ENCODE data around the gene CPNE2.
A peak's percentile ranks its signal among the peaks of the same experiment; 100 is the strongest.

CPNE2 gene

GRCh38 chr16:57155702-57156350 is 63.4 kb downstream of the CPNE2 start:
- in situ Hi-C loops (cut with MboI; ENCODE audit: low sequenced_read_pairs), result no loop called here

GRCh38 chr16:57156351-57156703 is 63.9 kb downstream of the CPNE2 start:
- in situ Hi-C loops (cut with MboI; ENCODE audit: low sequenced_read_pairs), result no loop called here
- no peak overlapping the region for H3K4me3 ChIP-seq
- no peaks in the 10 kb centered on the region for H3K9me3 ChIP-seq
- no peaks in the 10 kb centered on the region for H3K27me3 ChIP-seq (ENCODE audit: low read depth)
- H3K36me3 ChIP-seq (replicated peaks), result peaks cover 69% of the 10 kb centered on the region
- DNase-seq (ENCODE audit: low spot score in 2 of 2), result no peak
- H3K4me1 ChIP-seq, result no peaks in the 10 kb centered on the region

More at GRCh38 chr16:57155702-57156350, 63.4 kb downstream of the CPNE2 start:
- Histone ChIP-seq H3K9me3 (no peaks in the 10 kb centered on the region), H3K4me1 (no peaks in the 10 kb centered on the region), H3K27me3 (ENCODE audit: low read depth) (no peaks in the 10 kb centered on the region), H3K36me3 (replicated peaks) (peaks cover 65% of the 10 kb centered on the region), H3K4me3 (no peak overlapping the region)
- no peak for DNase-seq (ENCODE audit: low spot score in 2 of 2)

GRCh38 chr16:57157533-57157932 is 65.2 kb downstream of the CPNE2 start:
- peaks cover 67% of the 10 kb centered on the region for H3K36me3 ChIP-seq (replicated peaks)
- in situ Hi-C loops (cut with MboI; ENCODE audit: low sequenced_read_pairs), result no loop called here
- H3K27me3 ChIP-seq (ENCODE audit: low read depth), result no peaks in the 10 kb centered on the region

GRCh38 chr16:57159447-57159846 is 67.1 kb downstream of the CPNE2 start:
- H3K4me1 ChIP-seq, result no peaks in the 10 kb centered on the region
- no peaks in the 10 kb centered on the region for H3K27me3 ChIP-seq (ENCODE audit: low read depth)
- in situ Hi-C loops (cut with MboI; ENCODE audit: low sequenced_read_pairs), result no loop called here
- H3K4me3 ChIP-seq, result no peak overlapping the region
- no peak for DNase-seq (ENCODE audit: low spot score in 2 of 2)
- peaks cover 70% of the 10 kb centered on the region for H3K36me3 ChIP-seq (replicated peaks)
- H3K9me3 ChIP-seq, result no peaks in the 10 kb centered on the region

More at GRCh38 chr16:57157533-57157932, 65.2 kb downstream of the CPNE2 start:
- Histone ChIP-seq H3K9me3 (no peaks in the 10 kb centered on the region), H3K4me1 (no peaks in the 10 kb centered on the region), H3K4me3 (no peak overlapping the region)
- no peak for DNase-seq (ENCODE audit: low spot score in 2 of 2)

- no peaks in the 10 kb centered on the region for H3K9me3 ChIP-seq
- in situ Hi-C loops (cut with MboI; ENCODE audit: low sequenced_read_pairs), result no loop called here
- H3K36me3 ChIP-seq (replicated peaks), result peaks cover 65% of the 10 kb centered on the region
- H3K4me3 ChIP-seq, result no peak overlapping the region
- DNase-seq (ENCODE audit: low spot score in 2 of 2), result no peak
- no peaks in the 10 kb centered on the region for H3K27me3 ChIP-seq (ENCODE audit: low read depth)
- H3K4me1 ChIP-seq, result no peaks in the 10 kb centered on the region
These were observed 71.5 kb downstream of the CPNE2 start for GRCh38 chr16:57163842-57164241.

- in situ Hi-C loops (cut with MboI; ENCODE audit: low sequenced_read_pairs), result no loop called here
- Histone ChIP-seq H3K9me3 (no peaks in the 10 kb centered on the region), H3K4me3 (no peak overlapping the region), H3K27me3 (ENCODE audit: low read depth) (no peaks in the 10 kb centered on the region), H3K36me3 (replicated peaks) (peaks cover 70% of the 10 kb centered on the region), H3K4me1 (no peaks in the 10 kb centered on the region)
- DNase-seq (ENCODE audit: low spot score in 2 of 2), result no peak
These were observed 73.1 kb downstream of the CPNE2 start for GRCh38 chr16:57165483-57165882.

GRCh38 chr16:57165938-57166337 is 73.6 kb downstream of the CPNE2 start:
- Histone ChIP-seq H3K36me3 (replicated peaks) (peaks cover 69% of the 10 kb centered on the region), H3K27me3 (ENCODE audit: low read depth) (no peaks in the 10 kb centered on the region), H3K4me3 (no peak overlapping the region), H3K4me1 (no peaks in the 10 kb centered on the region), H3K9me3 (no peaks in the 10 kb centered on the region)
- no peak for DNase-seq (ENCODE audit: low spot score in 2 of 2)
- in situ Hi-C loops (cut with MboI; ENCODE audit: low sequenced_read_pairs), result no loop called here

- Histone ChIP-seq H3K4me3 (no peak overlapping the region), H3K27me3 (ENCODE audit: low read depth) (no peaks in the 10 kb centered on the region), H3K9me3 (no peaks in the 10 kb centered on the region), H3K4me1 (no peaks in the 10 kb centered on the region), H3K36me3 (replicated peaks) (peaks cover 72% of the 10 kb centered on the region)
- no peak for DNase-seq (ENCODE audit: low spot score in 2 of 2)
- in situ Hi-C loops (cut with MboI; ENCODE audit: low sequenced_read_pairs), result no loop called here
These were observed 74.1 kb downstream of the CPNE2 start for GRCh38 chr16:57166451-57166850.

GRCh38 chr16:57166951-57167350 is 74.6 kb downstream of the CPNE2 start:
- in situ Hi-C loops (cut with MboI; ENCODE audit: low sequenced_read_pairs), result no loop called here

GRCh38 chr16:57167538-57167937 is 75.2 kb downstream of the CPNE2 start:
- Histone ChIP-seq H3K27me3 (ENCODE audit: low read depth) (no peaks in the 10 kb centered on the region), H3K4me3 (no peak overlapping the region), H3K4me1 (no peaks in the 10 kb centered on the region), H3K9me3 (no peaks in the 10 kb centered on the region), H3K36me3 (replicated peaks) (peaks cover 76% of the 10 kb centered on the region)
- in situ Hi-C loops (cut with MboI; ENCODE audit: low sequenced_read_pairs), result no loop called here
- no peak for DNase-seq (ENCODE audit: low spot score in 2 of 2)

More at GRCh38 chr16:57166951-57167350, 74.6 kb downstream of the CPNE2 start:
- DNase-seq (ENCODE audit: low spot score in 2 of 2), result no peak
- no peak overlapping the region for H3K4me3 ChIP-seq
- H3K4me1 ChIP-seq, result no peaks in the 10 kb centered on the region
- no peaks in the 10 kb centered on the region for H3K9me3 ChIP-seq
- peaks cover 75% of the 10 kb centered on the region for H3K36me3 ChIP-seq (replicated peaks)
- no peaks in the 10 kb centered on the region for H3K27me3 ChIP-seq (ENCODE audit: low read depth)

GRCh38 chr16:57167953-57168352 is 75.6 kb downstream of the CPNE2 start:
- Histone ChIP-seq H3K27me3 (ENCODE audit: low read depth) (no peaks in the 10 kb centered on the region), H3K36me3 (replicated peaks) (peaks cover 76% of the 10 kb centered on the region), H3K4me1 (no peaks in the 10 kb centered on the region), H3K4me3 (no peak overlapping the region), H3K9me3 (no peaks in the 10 kb centered on the region)
- peak in 1 of 2 experiments; percentile 36 for DNase-seq (ENCODE audit: low spot score in 2 of 2)
- in situ Hi-C loops (cut with MboI; ENCODE audit: low sequenced_read_pairs), result no loop called here

GRCh38 chr16:57169327-57169726 is 76.9 kb downstream of the CPNE2 start:
- no peaks in the 10 kb centered on the region for H3K27me3 ChIP-seq (ENCODE audit: low read depth)
- H3K4me3 ChIP-seq, result no peak overlapping the region
- H3K9me3 ChIP-seq, result no peaks in the 10 kb centered on the region
- peaks cover 70% of the 10 kb centered on the region for H3K36me3 ChIP-seq (replicated peaks)
- no peak for DNase-seq (ENCODE audit: low spot score in 2 of 2)
- in situ Hi-C loops (cut with MboI; ENCODE audit: low sequenced_read_pairs), result no loop called here
- no peaks in the 10 kb centered on the region for H3K4me1 ChIP-seq

GRCh38 chr16:57172721-57173290 is 80.4 kb downstream of the CPNE2 start:
- Histone ChIP-seq H3K4me3 (no peak overlapping the region), H3K27me3 (ENCODE audit: low read depth) (no peaks in the 10 kb centered on the region), H3K9me3 (no peaks in the 10 kb centered on the region), H3K4me1 (peaks cover under 1% of the 10 kb centered on the region; the same call in 1 of the 2 replicates), H3K36me3 (replicated peaks) (peaks cover 45% of the 10 kb centered on the region)
- in situ Hi-C loops (cut with MboI; ENCODE audit: low sequenced_read_pairs), result no loop called here
- DNase-seq (ENCODE audit: low spot score in 2 of 2), result no peak

- Histone ChIP-seq H3K4me3 (no peak overlapping the region), H3K27me3 (ENCODE audit: low read depth) (no peaks in the 10 kb centered on the region), H3K4me1 (peaks cover 23% of the 10 kb centered on the region), H3K36me3 (replicated peaks) (peaks cover 27% of the 10 kb centered on the region), H3K9me3 (no peaks in the 10 kb centered on the region)
- in situ Hi-C loops (cut with MboI; ENCODE audit: low sequenced_read_pairs), result no loop called here
- no peak for DNase-seq (ENCODE audit: low spot score in 2 of 2)
These were observed 83.5 kb downstream of the CPNE2 start for GRCh38 chr16:57175896-57176295.

Data from HAP-1 (cell line).